ENCODE measurements around the gene SNW1. TPM values are rescaled to one million over a fixed set of nuclear protein-coding genes. Genes with fewer than 3 reads are reported as not detected.

Gene SNW1
- total RNA-seq, 1 donor from 2014 or later = 79.0 TPM

Other genes starting within 250 kb of the SNW1 start
- 36.1 TPM for gene SPTLC2, start 144.5 kb downstream of the SNW1 start, total RNA-seq (ENCODE audit: insufficient read depth, low replicate concordance)
- gene ALKBH1, start 53.1 kb downstream of the SNW1 start, total RNA-seq (ENCODE audit: insufficient read depth, low replicate concordance) = 8.7 TPM
- 23.4 TPM for gene SLIRP, start 53.1 kb downstream of the SNW1 start, total RNA-seq (ENCODE audit: insufficient read depth, low replicate concordance)
- 4.3 TPM for gene ADCK1, start 39.0 kb upstream of the SNW1 start, total RNA-seq (ENCODE audit: insufficient read depth, low replicate concordance)